H1 (cell line): ENCODE data around the gene ALPK3. TPM values are rescaled to one million over a fixed set of nuclear protein-coding genes. Genes with fewer than 3 reads are reported as not detected.

ENCODE experiments used
- CTCF ChIA-PET: fragments of 300-600 bp; sonication (Branson Sonifier 250); formaldehyde crosslinking; loops from one replicate; lab custom pipeline; 2021; ENCODE audit not compliant: partially characterized antibody; lab: Charles Lee
- POLR2A ChIA-PET: fragments of 300-600 bp; sonication (Branson Sonifier 250); formaldehyde crosslinking; loops from one replicate; lab custom pipeline; 2021; ENCODE audit warnings: inconsistent platforms; ENCODE audit not compliant: partially characterized antibody; lab: Charles Lee
- DNase-seq, 2 experiments: peaks; one replicate each; pipeline versions ENCODE4 v3.0.0 to v3.0.0-alpha.2; 2010 to 2022; ENCODE audit warnings: low spot score in 2 of 2, low read depth in 1 of 2, mixed read lengths in 1 of 2
- FAIRE-seq: peaks from 2 replicates; lab custom pipeline; 2011; peaks lifted over from hg19 to GRCh38; lab: Jason Lieb, UNC
- H2AFZ ChIP-seq: 2 replicates; pipeline ENCODE4 v1.8.1; 2012; ENCODE audit warnings: low read length, inconsistent platforms
- H2AK5ac ChIP-seq: 2 replicates; pipeline ENCODE4 v1.6.1; 2013; ENCODE audit warnings: low read depth, low read length
- H2BK120ac ChIP-seq: replicated peaks from 2 replicates; pipeline ENCODE3; 2013; ENCODE audit warnings: low read depth, low read length, inconsistent platforms
- H2BK12ac ChIP-seq: 2 replicates; pipeline ENCODE4 v1.6.1; 2013; ENCODE audit warnings: low read depth, low read length
- H2BK15ac ChIP-seq: 2 replicates; pipeline ENCODE4 v1.6.1; 2013; ENCODE audit warnings: low read length
- H2BK20ac ChIP-seq: 2 replicates; pipeline ENCODE4 v1.6.1; 2013; ENCODE audit warnings: low read length
- H2BK5ac ChIP-seq: 2 replicates; pipeline ENCODE4 v1.6.1; 2013; ENCODE audit warnings: low read depth, low read length
- H3K14ac ChIP-seq: 2 replicates; pipeline ENCODE4 v1.6.1; 2013; ENCODE audit warnings: inconsistent platforms; ENCODE audit not compliant: insufficient read length
- H3K18ac ChIP-seq: 2 replicates; pipeline ENCODE4 v1.6.1; 2013; ENCODE audit warnings: low read length; ENCODE audit errors: extremely low read depth
- H3K23ac ChIP-seq: 2 replicates; pipeline ENCODE4 v1.6.1; 2013; ENCODE audit warnings: inconsistent platforms; ENCODE audit not compliant: insufficient read length
- H3K23me2 ChIP-seq: 2 replicates; pipeline ENCODE4 v1.6.1; 2013; ENCODE audit warnings: low read depth, low read length
- H3K27ac ChIP-seq: 2 replicates; pipeline ENCODE4 v1.6.1; 2011; ENCODE audit warnings: low read depth, low read length, inconsistent platforms
- H3K27me3 ChIP-seq, 4 experiments: replicated peaks in 1 of 4; 1 replicate in 1 of 4; 2 replicates in 3 of 4; pipeline versions ENCODE4 v1.6.1 to v1.8.1; 2011 to 2013; ENCODE audit warnings: low read length in 3 of 4, mild to moderate bottlenecking in 3 of 4, inconsistent platforms in 2 of 4, mixed read lengths in 2 of 4, moderate library complexity in 1 of 4; ENCODE audit not compliant: control insufficient read depth in 3 of 4, insufficient read depth in 3 of 4; ENCODE audit errors: extremely low read depth in 1 of 4
- H3K36me3 ChIP-seq, 4 experiments: 2 replicates each; pipeline versions ENCODE4 v1.6.1 to v1.8.1; 2011 to 2013; ENCODE audit warnings: mild to moderate bottlenecking in 4 of 4, low read length in 3 of 4, moderate library complexity in 2 of 4, control low read depth in 1 of 4, inconsistent platforms in 1 of 4; ENCODE audit not compliant: insufficient read depth in 4 of 4, control insufficient read depth in 2 of 4
- H3K4ac ChIP-seq: replicated peaks from 2 replicates; pipeline ENCODE3; 2013; ENCODE audit warnings: low read length, low read depth, mixed read lengths, inconsistent platforms; ENCODE audit not compliant: insufficient read length
- H3K4me1 ChIP-seq, 4 experiments: replicated peaks in 1 of 4; 1 replicate in 1 of 4; 2 replicates in 3 of 4; pipeline versions ENCODE4 v1.6.1 to v1.8.1; 2011 to 2013; ENCODE audit warnings: low read length in 3 of 4, inconsistent platforms in 2 of 4, mixed read lengths in 1 of 4; ENCODE audit not compliant: insufficient read depth in 4 of 4, control insufficient read depth in 3 of 4
- H3K4me2 ChIP-seq, 2 experiments: 2 replicates each; pipeline versions ENCODE4 v1.6.1 to v1.8.1; 2011 to 2013; ENCODE audit warnings: low read depth in 2 of 2, low read length in 2 of 2, control low read depth in 1 of 2, inconsistent platforms in 1 of 2, mild to moderate bottlenecking in 1 of 2; ENCODE audit not compliant: insufficient read depth in 1 of 2
- H3K4me3 ChIP-seq, 4 experiments: fragments of 200-600, 300-600 bp in 1 of 4; sonication (generic), shearing (Covaris generic), sonication (Bioruptor Twin) in 1 of 4; 2 replicates each; pipeline versions ENCODE4 v1.5.1 to v1.8.1; 2011 to 2016; ENCODE audit warnings: low read length in 4 of 4, low read depth in 3 of 4, control low read depth in 2 of 4, inconsistent platforms in 2 of 4, mild to moderate bottlenecking in 2 of 4, mixed read lengths in 1 of 4, moderate library complexity in 1 of 4; ENCODE audit not compliant: insufficient read depth in 2 of 4; ENCODE audit errors: extremely low read depth in 1 of 4
- H3K56ac ChIP-seq: replicated peaks from 2 replicates; pipeline ENCODE3; 2013; ENCODE audit warnings: low read depth, mild to moderate bottlenecking, mixed read lengths, low read length, inconsistent platforms; ENCODE audit not compliant: insufficient read length
- H3K79me1 ChIP-seq: 2 replicates; pipeline ENCODE4 v1.6.1; 2013; ENCODE audit warnings: low read depth, low read length, control low read depth
- H3K79me2 ChIP-seq, 2 experiments: 2 replicates each; pipeline versions ENCODE4 v1.6.1 to v1.8.1; 2012 to 2013; ENCODE audit warnings: low read length in 2 of 2, mild to moderate bottlenecking in 2 of 2, inconsistent platforms in 1 of 2; ENCODE audit not compliant: insufficient read depth in 2 of 2, control insufficient read depth in 1 of 2
- H3K9ac ChIP-seq, 4 experiments: replicated peaks in 1 of 4; 1 replicate in 1 of 4; 2 replicates in 3 of 4; pipeline versions ENCODE4 v1.6.1 to v1.8.1; 2011 to 2013; ENCODE audit warnings: low read depth in 3 of 4, low read length in 3 of 4, control low read depth in 2 of 4, mild to moderate bottlenecking in 2 of 4, moderate library complexity in 2 of 4, inconsistent platforms in 1 of 4; ENCODE audit errors: extremely low read depth in 1 of 4
- H3K9me3 ChIP-seq, 2 experiments: 2 replicates each; pipeline versions ENCODE4 v1.6.1 to v1.8.1; 2012 to 2013; ENCODE audit warnings: mild to moderate bottlenecking in 2 of 2, moderate library complexity in 2 of 2, control low read depth in 1 of 2, inconsistent platforms in 1 of 2, low read depth in 1 of 2, low read length in 1 of 2, mixed read lengths in 1 of 2; ENCODE audit not compliant: insufficient read depth in 2 of 2
- H4K20me1 ChIP-seq, 2 experiments: replicated peaks in 1 of 2; 2 replicates each; pipeline versions ENCODE3 to v1.8.1; 2011 to 2013; ENCODE audit warnings: inconsistent platforms in 2 of 2, low read length in 2 of 2, mild to moderate bottlenecking in 1 of 2; ENCODE audit not compliant: insufficient read depth in 2 of 2, control insufficient read depth in 1 of 2
- H4K5ac ChIP-seq: 2 replicates; pipeline ENCODE4 v1.6.1; 2013; ENCODE audit warnings: low read length, low read depth, mixed read lengths, inconsistent platforms; ENCODE audit not compliant: insufficient read length
- H4K8ac ChIP-seq: 2 replicates; pipeline ENCODE4 v1.8.0; 2013; ENCODE audit warnings: mild to moderate bottlenecking, moderate library complexity, low read length, inconsistent platforms; ENCODE audit not compliant: insufficient read depth; ENCODE audit errors: extremely low read depth
- H4K91ac ChIP-seq: replicated peaks from 2 replicates; pipeline ENCODE3; 2013; ENCODE audit warnings: low read length, mixed read lengths, inconsistent platforms; ENCODE audit not compliant: insufficient read length
- USF2 ChIP-seq: IDR thresholded peaks from 2 replicates; pipeline ENCODE4 v1.6.1; 2011; ENCODE audit warnings: low read length, improper control_type of control experiment
- WGBS, 2 experiments: shearing (Covaris generic) in 1 of 2; methylation state at CpG; one replicate each; pipeline versions ENCODE4 v1.1.6 to v1.1.7; 2013 to 2015; ENCODE audit warnings: low lambda C conversion rate in 2 of 2, mixed read lengths in 2 of 2, inconsistent platforms in 1 of 2, low coverage in 1 of 2, missing lambda C conversion rate in 1 of 2; ENCODE audit not compliant: insufficient replicate concordance in 2 of 2, insufficient coverage in 1 of 2, insufficient read length in 1 of 2; ENCODE audit errors: extremely low coverage in 1 of 2, missing lambda C conversion rate in 1 of 2; 5-methylcytosine and 5-hydroxymethylcytosine counted together
- polyA plus RNA-seq, 7 experiments: library from polyadenylated mRNA; depleted of rRNA in 3 of 7; stranded (reverse) in 5 of 7; unstranded in 2 of 7; fragments of >200 nt in 5 of 7; fragments of 200-250 nt in 2 of 7; gene quantifications; 1 replicate in 5 of 7; 2 replicates in 1 of 7; 4 replicates in 1 of 7; pipeline versions ENCODE4 v1.2.1 to v1.2.3, GENCODE V29; 2011 to 2013; ENCODE audit warnings: missing spikeins in 2 of 7, mixed read lengths in 2 of 7
- total RNA-seq: library from RNA; stranded (reverse); fragmentation: NEBNext Ultra II Directional; extraction: Animal tissue kit (Norgen Biotek cat#: 25700); gene quantifications from 2 replicates; pipeline ENCODE4 v1.2.1, GENCODE V29; 2021

ALPK3 gene
- total and polyA plus RNA-seq, 2 of the 8 experiments (the other 6 are each of a cell fraction or from before 2014, with no cell fraction given) = 4.4 to 19.2 TPM

- Histone ChIP-seq H3K27me3 (no peaks in the 10 kb centered on the region), H3K4ac (no peak overlapping the region), H3K9ac (no peak overlapping the region), H3K23ac (no peak overlapping the region), H3K14ac (no peak overlapping the region), H3K36me3 (no peaks in the 10 kb centered on the region; a peak in 2 of 8 replicates), H4K91ac (no peak overlapping the region), H3K18ac (no peak overlapping the region), H3K4me1 (no peaks in the 10 kb centered on the region), H3K4me3 (no peak overlapping the region), H2BK20ac (no peak overlapping the region), H4K5ac (no peak overlapping the region), H3K27ac (no peak overlapping the region), H3K9me3 (no peaks in the 10 kb centered on the region), H3K4me2 (no peak overlapping the region), H2BK120ac (no peak overlapping the region), H3K79me2 (no peaks in the 10 kb centered on the region), H2BK15ac (no peak overlapping the region), H3K23me2 (no peaks in the 10 kb centered on the region), H3K56ac (no peak overlapping the region), H2BK5ac (no peak overlapping the region), H2AFZ (no peak overlapping the region), H4K8ac (no peak overlapping the region), H3K79me1 (no peaks in the 10 kb centered on the region), H4K20me1 (no peaks in the 10 kb centered on the region), H2AK5ac (no peak overlapping the region), H2BK12ac (no peak overlapping the region)
- ChIA-PET POLR2A (interaction anchor here (0.8 to 1.7 kb wide), 6 partner anchors 8 to 39 kb away, joined by 3 to 5 read pairs (median 3); no protein-coding TSS in a partner anchor), CTCF (interaction anchor here (0.9 to 3.3 kb wide), 11 partner anchors 9 to 164 kb away, joined by 3 to 14 read pairs (median 4); no protein-coding TSS in a partner anchor)
- FAIRE-seq (no peak), DNase-seq (no peak)
- WGBS, 2 experiments = 93% methylated on average over 3 of the region's 3 CpGs; no CpG with 5 or more reads in 1 of the 2 experiments
- TF ChIP-seq USF2 = no peak
Observed at GRCh38 chr15:84861781-84862180, 44.6 kb downstream of the ALPK3 start.
